GM19372 (cell line): ENCODE measurements around the gene TMEM63A.
"Not testable (repeated sequence)": the region's sequence is repeated elsewhere in the genome, so short reads cannot be mapped to it uniquely, and the experiment has no call there.

ENCODE experiments used
- ATAC-seq: cut with Tn5 transposase; IDR thresholded peaks from one replicate; pipeline ENCODE4 v1.9.1; 2021; ENCODE audit warnings: mild to moderate bottlenecking, low read depth, moderate library complexity; ENCODE audit not compliant: unreplicated experiment

Gene TMEM63A

GRCh38 chr1:225909477-225909876, 27.3 kb upstream of the TMEM63A start:
- ATAC-seq: no peak

- no peak for ATAC-seq
Measured at GRCh38 chr1:225908773-225909172, 26.6 kb upstream of the TMEM63A start.

DNA sequence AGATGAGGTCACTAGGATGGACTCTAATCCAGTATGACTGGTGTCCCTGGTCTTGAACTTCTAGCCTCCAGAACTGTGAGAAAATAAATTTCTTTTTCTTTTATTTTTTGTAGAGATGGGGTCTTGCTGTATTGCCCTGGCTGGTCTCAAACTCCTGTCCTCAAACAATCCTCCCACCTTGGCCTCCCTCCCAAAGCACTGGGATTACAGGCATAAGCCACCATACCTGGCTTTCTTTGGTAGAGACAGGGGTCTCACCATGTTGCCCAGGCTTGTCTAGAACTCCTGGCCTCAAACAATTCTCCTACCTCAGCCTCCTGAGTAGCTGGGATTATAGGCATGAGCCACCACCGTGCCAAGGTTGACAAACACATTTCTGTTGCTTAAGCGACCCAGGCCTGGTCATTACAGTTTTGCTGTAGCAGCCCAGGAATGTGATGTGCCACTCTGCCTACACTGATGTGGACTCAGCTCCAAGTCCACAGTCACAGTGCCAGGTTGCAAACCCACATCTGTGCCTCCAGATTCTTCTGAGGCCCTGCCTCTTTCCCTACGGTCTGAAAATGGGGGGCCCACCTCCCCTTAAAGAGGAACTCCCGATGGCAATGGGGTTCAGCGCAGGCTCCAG, 25.9 kb upstream of the TMEM63A start:
- no peak for ATAC-seq

DNA sequence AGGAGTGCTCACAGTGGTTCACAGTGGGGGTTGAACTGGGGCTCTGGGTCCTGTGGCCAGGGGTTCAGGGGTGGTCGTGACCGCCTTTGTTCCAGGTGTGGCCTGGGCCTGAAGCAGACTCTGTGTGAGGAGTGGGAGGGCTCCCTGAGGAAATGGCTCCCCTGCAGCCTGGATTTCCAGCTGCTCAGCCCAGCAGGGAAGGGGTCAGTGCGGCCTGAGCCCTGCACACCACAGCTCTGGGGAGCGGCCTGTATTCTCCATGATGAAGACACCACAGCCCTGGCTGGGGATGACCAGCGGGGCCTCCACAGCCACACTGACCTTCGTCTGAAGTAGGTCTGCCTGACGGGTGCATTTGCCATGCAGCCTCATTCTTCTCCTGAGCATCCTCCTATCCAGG, 25.2 kb upstream of the TMEM63A start:
- ATAC-seq: no peak

DNA sequence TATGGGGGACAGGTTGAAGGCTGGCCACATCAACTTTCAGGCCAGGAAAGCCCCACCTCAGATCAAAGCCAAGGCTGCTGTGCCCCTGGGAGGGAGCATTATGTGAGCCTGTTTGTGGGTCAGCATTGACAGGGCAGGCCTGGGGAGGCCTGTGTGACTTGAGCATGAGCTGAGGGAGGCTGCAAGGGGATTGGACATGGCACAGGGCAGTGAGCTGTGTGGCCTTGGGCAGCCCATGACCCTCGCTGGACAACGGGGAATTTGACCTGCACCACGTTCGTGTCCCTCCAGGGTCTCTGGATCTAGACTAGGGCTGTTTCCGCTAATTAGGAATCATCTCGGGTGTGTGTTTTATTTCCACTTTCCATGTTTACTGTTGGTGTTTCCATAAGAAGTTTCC, 24.3 kb upstream of the TMEM63A start:
- no peak for ATAC-seq

DNA sequence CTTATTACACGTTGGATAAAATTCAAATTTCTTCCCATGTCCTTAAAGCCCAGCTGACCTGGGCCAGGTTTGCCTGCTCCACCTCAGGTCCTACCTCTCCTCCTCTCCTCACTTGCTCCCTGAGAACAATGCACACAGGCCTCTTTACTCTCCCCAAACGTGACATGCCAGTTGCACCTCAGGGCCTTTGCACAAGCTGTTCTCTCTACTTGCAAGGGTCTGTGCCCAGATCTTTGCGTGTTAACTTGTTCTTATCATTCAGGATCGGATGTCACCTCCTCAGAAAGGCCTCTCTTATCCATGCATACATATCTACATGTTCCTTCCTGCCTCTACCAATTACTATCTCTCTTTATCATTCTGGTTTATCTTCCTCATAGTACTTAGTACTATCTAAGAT, 21.4 kb upstream of the TMEM63A start:
- ATAC-seq: no peak

- no peak for ATAC-seq
Measured at GRCh38 chr1:225899044-225899925, 17.1 kb upstream of the TMEM63A start.

DNA sequence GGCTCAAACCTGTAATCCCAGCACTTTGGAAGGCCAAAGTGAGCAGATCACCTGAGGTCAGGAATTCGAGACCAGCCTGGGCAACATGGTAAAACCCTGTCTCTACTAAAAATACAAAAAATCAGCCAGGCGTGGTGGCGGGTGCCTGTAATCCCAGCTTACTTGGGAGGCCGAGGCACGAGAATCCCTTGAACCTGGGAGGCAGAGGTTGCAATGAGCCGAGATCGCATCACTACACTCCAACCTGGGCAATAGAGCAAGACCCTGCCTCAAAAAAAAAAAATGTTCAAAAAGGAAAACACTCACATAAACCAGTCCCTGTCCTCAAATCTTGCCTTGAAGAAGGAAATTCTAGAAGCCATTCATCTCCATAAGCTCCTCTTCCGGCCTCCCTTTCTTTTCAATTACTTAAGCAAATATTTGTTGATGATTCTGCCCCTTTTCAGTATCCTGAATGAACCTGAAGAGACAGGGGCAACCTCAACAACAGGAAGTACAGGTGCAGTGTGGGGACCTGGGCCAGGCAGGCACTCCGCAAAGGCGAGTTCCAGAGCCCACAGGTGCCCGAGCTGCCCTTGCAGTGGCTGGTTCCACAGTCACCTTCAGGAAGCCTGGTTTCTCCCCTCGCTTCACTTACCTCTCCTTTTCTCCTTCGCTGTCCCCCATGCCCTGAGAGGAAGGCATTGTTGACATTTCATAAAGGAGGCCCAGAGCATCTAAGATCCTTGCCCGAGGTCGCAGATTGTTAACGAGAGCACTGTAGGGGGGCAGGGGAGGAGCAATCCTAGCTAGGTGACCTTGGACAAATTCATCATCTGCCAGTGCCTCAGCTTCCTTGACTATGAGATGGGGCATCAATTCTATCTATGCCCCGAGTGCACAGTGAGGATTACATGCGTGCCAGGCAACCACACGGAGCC, 15.7 kb upstream of the TMEM63A start:
- ATAC-seq: no peak

DNA sequence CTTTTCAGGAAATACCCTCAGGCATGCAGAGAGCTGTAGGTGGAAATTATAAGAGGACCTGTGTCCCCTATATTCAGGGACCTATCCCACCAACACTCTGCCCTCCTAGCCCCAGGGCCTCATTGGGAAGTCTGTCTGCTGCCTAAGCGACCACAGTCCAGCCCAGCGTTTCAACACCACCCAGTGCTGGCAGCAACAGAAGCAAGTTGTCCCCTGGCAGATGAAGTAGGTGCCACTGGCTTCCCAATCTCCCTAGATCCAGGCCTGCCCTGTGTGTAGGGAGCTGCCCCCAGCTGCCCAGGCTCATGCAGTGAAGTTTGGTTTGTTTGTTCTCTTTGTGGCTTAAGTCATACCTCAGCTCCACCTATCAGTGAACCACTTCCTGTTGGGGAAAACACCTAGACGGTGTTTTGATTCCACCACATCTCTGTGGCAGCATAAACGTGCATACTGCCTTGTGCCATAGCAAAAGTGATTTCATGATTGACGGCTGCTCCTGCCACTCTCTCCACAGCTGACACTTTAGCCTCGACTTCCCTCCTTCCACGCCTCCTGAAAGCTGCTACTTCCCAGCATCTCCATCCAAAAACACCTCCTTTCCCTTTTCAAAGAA, 14.9 kb upstream of the TMEM63A start:
- peak; percentile 100 for ATAC-seq

- no peak for ATAC-seq
Measured at GRCh38 chr1:225896494-225896893, 14.3 kb upstream of the TMEM63A start.

GRCh38 chr1:225892307-225892706, 10.1 kb upstream of the TMEM63A start:
- no peak for ATAC-seq

- no peak for ATAC-seq
Measured at GRCh38 chr1:225891229-225891972, 9.2 kb upstream of the TMEM63A start.

DNA sequence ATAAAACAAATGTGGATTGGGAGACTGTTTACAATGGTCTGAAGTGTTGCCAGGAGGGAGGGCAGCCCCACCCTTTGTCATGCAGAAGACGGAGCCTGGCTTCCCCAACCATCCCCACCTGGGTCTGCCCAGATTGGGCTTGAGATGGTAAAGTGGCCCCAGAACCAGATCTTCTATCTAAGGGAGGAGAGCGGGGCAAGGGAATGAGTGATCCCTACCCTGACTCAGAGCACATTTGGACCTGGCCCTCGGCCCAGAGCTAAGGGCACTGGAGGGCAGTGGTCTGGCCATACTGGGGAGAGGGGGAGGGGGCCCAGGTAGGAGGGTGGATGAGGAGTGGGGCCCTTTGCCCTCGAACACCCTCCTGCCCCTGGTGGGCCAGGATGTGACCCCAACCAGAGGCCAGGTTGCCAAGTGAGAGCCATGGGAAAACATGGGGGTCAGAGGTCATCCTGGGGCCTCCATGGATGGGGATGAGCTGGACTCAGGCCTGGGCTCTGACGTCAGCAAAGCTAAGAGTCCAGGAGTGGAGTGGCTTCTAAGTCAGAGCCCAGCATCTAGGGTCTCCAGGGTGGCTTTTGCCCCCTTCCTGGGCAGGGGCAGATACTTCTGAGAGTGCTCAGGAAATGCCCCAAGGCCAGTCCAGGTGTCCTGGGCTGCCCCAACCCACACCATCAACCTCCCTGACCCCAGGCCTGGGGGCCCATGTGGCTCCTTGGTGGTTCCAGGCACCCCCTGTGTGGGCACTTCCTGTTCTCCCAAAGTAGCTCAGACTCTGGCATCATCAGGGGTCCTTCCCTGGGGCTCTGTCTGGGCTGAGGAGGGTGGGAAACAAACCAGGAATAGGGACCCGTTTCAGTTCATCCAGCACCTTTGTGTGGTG, 8.4 kb upstream of the TMEM63A start:
- no peak for ATAC-seq

- no peak for ATAC-seq
Measured at GRCh38 chr1:225889743-225890142, 7.6 kb upstream of the TMEM63A start.

DNA sequence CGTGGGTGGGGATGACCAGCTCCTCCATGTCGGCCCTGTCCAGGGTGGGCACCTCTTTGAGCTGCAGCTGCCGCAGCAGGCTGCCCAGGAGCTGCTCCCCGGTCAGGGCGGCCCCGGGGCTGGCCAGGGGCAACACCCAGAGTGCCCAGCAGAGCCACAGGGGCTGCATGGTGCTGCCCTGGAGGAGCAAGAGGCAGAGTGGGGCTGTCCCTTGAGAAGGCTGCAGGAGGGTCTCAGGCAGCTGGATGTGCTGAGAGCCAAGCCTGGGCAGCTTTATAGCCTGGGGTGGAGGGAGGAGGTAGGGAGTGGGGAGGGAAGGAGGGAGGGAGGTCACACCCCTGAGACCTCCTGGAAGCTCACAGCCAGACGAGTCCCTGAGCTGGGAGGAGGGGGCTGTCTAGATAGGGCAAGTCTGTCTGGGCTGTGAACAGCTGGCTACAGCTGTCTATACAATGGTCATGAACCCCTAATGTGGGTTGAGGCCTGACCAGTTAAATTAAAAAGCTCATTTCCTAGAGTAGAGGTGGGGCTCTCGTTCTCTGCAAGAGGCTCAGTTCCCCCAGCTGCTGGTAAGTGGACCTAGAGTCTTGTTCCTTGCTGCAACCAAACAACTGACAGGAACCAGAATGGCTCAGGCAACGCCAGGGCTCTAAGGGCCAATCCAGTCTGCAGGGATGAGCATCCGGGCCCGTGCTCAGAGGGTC, 6.9 kb upstream of the TMEM63A start, which contains the start of gene LEFTY1:
Gene LEFTY1 (minus strand): TSS at position 249 of the 704 bp plus-strand sequence. CDS start 80 bp downstream, at position 169.
- ATAC-seq: no peak

- ATAC-seq: no peak
Measured at GRCh38 chr1:225888289-225888897, 6.2 kb upstream of the TMEM63A start.

DNA sequence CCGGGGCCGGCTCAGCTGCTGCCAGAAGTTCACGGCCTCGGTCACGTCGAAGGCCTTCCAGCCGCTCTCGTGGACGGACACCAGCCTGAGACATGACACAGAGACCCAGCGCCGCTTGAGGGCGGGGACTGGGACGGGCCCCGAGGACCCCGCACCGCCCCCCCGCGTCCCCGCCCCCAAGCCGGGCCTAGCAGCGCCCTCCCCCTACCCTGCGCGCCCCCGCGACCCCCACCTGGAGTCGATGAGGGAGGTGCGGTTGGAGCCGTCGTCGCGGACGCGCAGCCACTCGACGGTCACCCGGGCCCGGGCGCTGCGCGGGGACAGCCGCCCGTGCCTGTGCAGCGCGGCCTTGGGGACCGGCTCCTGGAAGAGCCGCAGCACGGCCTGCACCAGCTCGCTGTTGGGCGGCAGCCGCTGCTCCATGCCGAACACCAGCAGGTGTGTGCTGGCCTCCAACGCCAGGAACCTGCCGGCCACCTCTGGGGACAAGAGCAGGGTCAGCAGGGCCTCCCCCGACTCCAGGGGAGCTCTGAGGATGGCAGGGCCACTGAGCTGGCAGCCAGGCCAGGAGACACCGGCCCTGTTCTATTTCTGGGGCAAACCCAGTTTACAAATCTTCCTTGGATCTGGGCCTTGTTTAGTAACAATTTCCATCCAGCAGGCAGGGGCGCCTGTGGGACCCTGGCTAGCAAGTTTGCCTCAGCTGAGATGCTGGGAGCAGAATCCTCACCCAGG, 5.5 kb upstream of the TMEM63A start:
- not testable (repeated sequence) for ATAC-seq
